DND-41 (cell line): ENCODE measurements around the gene RAB7B.

Source experiments
- CTCF ChIP-seq: IDR thresholded peaks from 2 replicates; pipeline ENCODE4 v1.5.1; 2012; ENCODE audit warnings: borderline replicate concordance, low read length, moderate library complexity, mild to moderate bottlenecking; ENCODE audit not compliant: poor library complexity, severe bottlenecking; ENCODE audit errors: extremely low read depth
- EZH2 ChIP-seq: IDR thresholded peaks from 3 replicates; pipeline ENCODE4 v1.6.1; 2012; ENCODE audit warnings: borderline replicate concordance, low read depth, mild to moderate bottlenecking, moderate library complexity, low read length, inconsistent platforms; ENCODE audit not compliant: severe bottlenecking

- TF ChIP-seq CTCF = no peak
- no peak for TF ChIP-seq EZH2
Observed at GRCh38 chr1:205950826-205951549, 52.2 kb downstream of the RAB7B start.
